ENCODE measurements around the gene DET1. TPM values are rescaled to one million over a fixed set of nuclear protein-coding genes. Genes with fewer than 3 reads are reported as not detected.

DET1 gene
- total and polyA plus RNA-seq, 2 donors from 2014 or later = 3.9 to 6.8 TPM

DNA sequence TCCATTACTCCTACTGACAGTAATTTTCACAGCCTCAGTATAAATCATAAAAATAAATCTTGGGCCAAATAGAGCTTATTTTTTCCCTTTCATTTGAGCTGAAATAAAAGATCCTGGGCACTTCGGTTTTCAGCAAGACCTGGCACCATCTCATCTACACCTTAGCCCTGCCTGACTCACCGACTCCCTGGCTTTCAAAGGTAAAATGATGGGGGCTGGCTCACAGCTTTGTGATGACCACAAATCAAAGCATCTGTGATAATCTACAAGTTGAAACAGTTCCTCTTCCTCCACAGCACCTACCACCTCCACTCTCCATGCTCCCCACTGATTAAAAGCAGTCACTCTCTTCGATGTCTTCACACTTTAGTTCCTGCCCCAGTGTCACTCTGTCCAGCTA is 27.6 kb downstream of the DET1 start:
- peaks cover 0 to 6% (median 3%) of the 10 kb centered on the region in 3 donors for H3K36me3 ChIP-seq (ENCODE audit: control insufficient read depth in 2 of 3, insufficient read depth in 3 of 3, low read length in 3 of 3)
- TF ChIP-seq, protein P1, sequence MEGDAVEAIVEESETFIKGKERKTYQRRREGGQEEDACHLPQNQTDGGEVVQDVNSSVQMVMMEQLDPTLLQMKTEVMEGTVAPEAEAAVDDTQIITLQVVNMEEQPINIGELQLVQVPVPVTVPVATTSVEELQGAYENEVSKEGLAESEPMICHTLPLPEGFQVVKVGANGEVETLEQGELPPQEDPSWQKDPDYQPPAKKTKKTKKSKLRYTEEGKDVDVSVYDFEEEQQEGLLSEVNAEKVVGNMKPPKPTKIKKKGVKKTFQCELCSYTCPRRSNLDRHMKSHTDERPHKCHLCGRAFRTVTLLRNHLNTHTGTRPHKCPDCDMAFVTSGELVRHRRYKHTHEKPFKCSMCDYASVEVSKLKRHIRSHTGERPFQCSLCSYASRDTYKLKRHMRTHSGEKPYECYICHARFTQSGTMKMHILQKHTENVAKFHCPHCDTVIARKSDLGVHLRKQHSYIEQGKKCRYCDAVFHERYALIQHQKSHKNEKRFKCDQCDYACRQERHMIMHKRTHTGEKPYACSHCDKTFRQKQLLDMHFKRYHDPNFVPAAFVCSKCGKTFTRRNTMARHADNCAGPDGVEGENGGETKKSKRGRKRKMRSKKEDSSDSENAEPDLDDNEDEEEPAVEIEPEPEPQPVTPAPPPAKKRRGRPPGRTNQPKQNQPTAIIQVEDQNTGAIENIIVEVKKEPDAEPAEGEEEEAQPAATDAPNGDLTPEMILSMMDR (IDR thresholded peaks at IDR 0.05; ENCODE audit: borderline replicate concordance, extremely low read depth, insufficient read depth) = no peak
- H3K27ac ChIP-seq (ENCODE audit: low read depth in 2 of 2, low read length in 2 of 2) = no peak overlapping the region
- no peak overlapping the region for H3K9ac ChIP-seq (ENCODE audit: low read length in 3 of 3)
- H3K4me3 ChIP-seq (ENCODE audit: low read length in 3 of 3) = no peak overlapping the region
- H3K27me3 ChIP-seq (ENCODE audit: control insufficient read depth, insufficient read depth, low read length) = no peaks in the 10 kb centered on the region
- no peaks in the 10 kb centered on the region for H3K9me3 ChIP-seq (ENCODE audit: control insufficient read depth in 2 of 3, insufficient read depth in 1 of 3, low read length in 3 of 3)
- DNase-seq = no peak
- no peak for FAIRE-seq
- intact Hi-C loops (cut with DNase I) = no loop called here
- H3K4me1 ChIP-seq (ENCODE audit: control insufficient read depth in 2 of 3, insufficient read depth in 2 of 3, low read depth in 1 of 3, low read length in 3 of 3) = no peaks in the 10 kb centered on the region

DNA sequence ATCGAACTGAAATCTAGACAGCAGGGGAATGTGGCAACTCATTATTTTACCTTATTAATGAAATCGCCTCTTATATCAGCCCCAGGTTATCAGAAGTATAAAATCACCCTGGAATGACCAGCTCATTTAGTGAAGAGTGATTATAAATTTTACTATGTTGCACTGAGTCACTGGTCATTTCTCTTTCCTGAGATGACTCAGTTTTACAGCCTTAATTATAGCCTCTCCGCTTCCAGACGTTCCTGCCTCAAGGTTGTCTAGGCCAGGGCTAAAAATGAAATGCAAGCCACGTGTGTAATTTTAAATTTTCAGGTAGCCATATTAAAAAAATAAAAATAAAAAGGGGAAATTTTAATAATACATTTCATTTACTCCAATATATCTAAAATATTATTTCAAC is 33.3 kb downstream of the DET1 start:
- no peaks in the 10 kb centered on the region for H3K27me3 ChIP-seq (ENCODE audit: control insufficient read depth, insufficient read depth, low read length)
- H3K27ac ChIP-seq (ENCODE audit: low read depth in 2 of 2, low read length in 2 of 2) = no peak overlapping the region
- H3K36me3 ChIP-seq (ENCODE audit: control insufficient read depth in 2 of 3, insufficient read depth in 3 of 3, low read length in 3 of 3) = peaks cover 13 to 23% (median 22%) of the 10 kb centered on the region in 3 donors
- no peaks in the 10 kb centered on the region for H3K9me3 ChIP-seq (ENCODE audit: control insufficient read depth in 2 of 3, insufficient read depth in 1 of 3, low read length in 3 of 3)
- H3K4me1 ChIP-seq (ENCODE audit: control insufficient read depth in 2 of 3, insufficient read depth in 2 of 3, low read depth in 1 of 3, low read length in 3 of 3) = no peaks in the 10 kb centered on the region
- H3K4me3 ChIP-seq (ENCODE audit: low read length in 3 of 3) = no peak overlapping the region
- DNase-seq (no peak), FAIRE-seq (no peak)
- TF ChIP-seq, protein P1 (IDR thresholded peaks at IDR 0.05; ENCODE audit: borderline replicate concordance, extremely low read depth, insufficient read depth) = no peak
- intact Hi-C loops (cut with DNase I) = no loop called here
- H3K9ac ChIP-seq (ENCODE audit: low read length in 3 of 3) = no peak overlapping the region

DNA sequence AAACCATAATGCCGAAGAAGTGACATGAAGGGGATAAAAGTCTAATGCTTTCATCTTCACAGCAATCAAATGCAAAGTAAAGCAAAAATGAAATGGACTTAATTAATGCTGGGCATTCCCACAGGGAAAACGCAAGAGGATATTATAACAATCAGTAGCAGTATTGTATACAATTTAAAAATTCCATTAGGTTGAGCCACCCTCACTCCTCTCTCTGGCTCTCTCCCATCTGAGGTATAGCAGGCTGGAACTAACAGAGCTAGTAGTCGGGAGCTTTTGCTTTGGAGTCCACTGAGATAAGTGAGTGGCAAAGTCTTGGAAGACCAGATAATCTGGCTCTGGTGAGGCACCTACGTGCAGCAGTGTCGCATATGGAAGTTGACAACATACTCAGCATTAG is 33.9 kb downstream of the DET1 start:
- no peak for FAIRE-seq
- intact Hi-C loops (cut with DNase I) = no loop called here

More for the DNA sequence above, 33.9 kb downstream of the DET1 start:
- no peak overlapping the region for H3K27ac ChIP-seq (ENCODE audit: low read depth in 2 of 2, low read length in 2 of 2)
- no peak overlapping the region for H3K9ac ChIP-seq (ENCODE audit: low read length in 3 of 3)
- TF ChIP-seq, protein P1 (IDR thresholded peaks at IDR 0.05; ENCODE audit: borderline replicate concordance, extremely low read depth, insufficient read depth) = no peak
- no peak for DNase-seq
- no peak overlapping the region for H3K4me3 ChIP-seq (ENCODE audit: low read length in 3 of 3)
- H3K36me3 ChIP-seq (ENCODE audit: control insufficient read depth in 2 of 3, insufficient read depth in 3 of 3, low read length in 3 of 3) = peaks cover 13 to 23% (median 23%) of the 10 kb centered on the region in 3 donors
- no peaks in the 10 kb centered on the region for H3K9me3 ChIP-seq (ENCODE audit: control insufficient read depth in 2 of 3, insufficient read depth in 1 of 3, low read length in 3 of 3)
- no peaks in the 10 kb centered on the region for H3K4me1 ChIP-seq (ENCODE audit: control insufficient read depth in 2 of 3, insufficient read depth in 2 of 3, low read depth in 1 of 3, low read length in 3 of 3)
- no peaks in the 10 kb centered on the region for H3K27me3 ChIP-seq (ENCODE audit: control insufficient read depth, insufficient read depth, low read length)
